Measurements from ENCODE around the gene SLC4A5.
A peak's percentile ranks its signal among the peaks of the same experiment; 100 is the strongest.
"Not testable (repeated sequence)": the region's sequence is repeated elsewhere in the genome, so short reads cannot be mapped to it uniquely, and the experiment has no call there.

Gene SLC4A5

DNA sequence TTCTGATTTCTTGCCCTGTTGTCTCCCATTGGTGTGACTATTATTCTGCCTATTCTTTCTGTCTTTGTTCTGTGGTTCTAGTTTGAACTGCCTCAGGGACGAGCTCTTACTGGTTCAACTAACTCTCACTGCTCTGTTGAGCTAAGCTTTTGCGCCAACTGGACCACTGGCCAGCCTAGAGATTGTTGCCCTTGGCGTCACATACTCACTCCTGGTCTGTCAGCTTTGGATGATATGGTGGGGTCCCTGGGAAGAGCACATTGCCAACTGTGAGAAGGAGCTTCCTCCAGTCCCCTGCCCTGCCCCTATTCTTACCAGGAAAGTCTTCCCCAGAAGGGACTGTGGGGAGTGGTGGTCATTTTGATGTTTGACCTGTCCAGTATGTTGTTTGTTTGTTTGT, 138.8 kb downstream of the SLC4A5 start:
- DNase-seq (ENCODE audit: low read depth in 3 of 3, low spot score in 1 of 3): no peak

- DNase-seq (ENCODE audit: low read depth in 3 of 3, low spot score in 1 of 3): no peak
These were observed 141.6 kb downstream of the SLC4A5 start for GRCh38 chr2:74201596-74201995.

DNA sequence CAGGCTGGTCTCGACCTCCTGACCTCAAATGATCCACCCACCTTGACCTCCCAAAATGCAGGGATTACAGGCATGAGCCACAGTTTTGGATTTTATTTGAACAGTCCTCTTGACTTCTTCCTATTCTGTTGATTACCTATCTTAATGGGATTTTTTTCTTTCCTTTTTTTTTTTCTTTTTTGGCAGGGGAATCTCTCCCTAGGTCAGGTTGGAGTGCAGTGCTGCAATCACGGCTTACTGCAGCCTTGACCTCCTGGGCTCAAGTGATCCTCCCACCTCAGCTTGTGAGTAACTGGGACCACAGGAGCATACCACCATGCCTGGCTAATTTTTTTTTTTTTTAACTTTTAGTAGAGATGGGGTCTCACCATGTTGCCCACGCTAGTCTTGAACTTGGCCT, 142.0 kb downstream of the SLC4A5 start:
- DNase-seq (ENCODE audit: low read depth in 3 of 3, low spot score in 1 of 3): no peak

DNA sequence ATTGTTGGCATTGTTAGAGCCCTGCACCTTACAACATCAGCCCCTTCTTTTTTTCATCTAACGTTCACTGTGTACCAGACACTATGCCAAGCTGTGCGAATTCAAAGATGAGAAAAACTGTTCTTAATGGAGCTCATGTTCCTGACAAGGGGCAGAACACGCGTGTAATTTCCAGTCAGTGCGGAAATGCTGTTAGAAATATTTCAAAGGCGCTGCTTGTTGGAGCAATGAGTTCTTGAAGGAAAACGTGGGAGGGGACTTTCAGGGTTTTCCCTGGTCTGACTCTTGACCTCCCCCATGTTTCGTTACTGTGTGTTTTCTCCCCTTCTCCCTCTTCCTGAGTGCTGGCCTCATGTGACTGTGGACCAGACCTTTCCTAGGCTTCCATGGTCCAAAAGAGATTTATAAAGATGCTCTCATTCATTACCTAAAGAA, 143.3 kb downstream of the SLC4A5 start:
- DNase-seq (ENCODE audit: low read depth in 3 of 3, low spot score in 1 of 3): no peak

GRCh38 chr2:74199275-74199701, 143.9 kb downstream of the SLC4A5 start:
- no peak for DNase-seq (ENCODE audit: low read depth in 3 of 3, low spot score in 1 of 3)

DNA sequence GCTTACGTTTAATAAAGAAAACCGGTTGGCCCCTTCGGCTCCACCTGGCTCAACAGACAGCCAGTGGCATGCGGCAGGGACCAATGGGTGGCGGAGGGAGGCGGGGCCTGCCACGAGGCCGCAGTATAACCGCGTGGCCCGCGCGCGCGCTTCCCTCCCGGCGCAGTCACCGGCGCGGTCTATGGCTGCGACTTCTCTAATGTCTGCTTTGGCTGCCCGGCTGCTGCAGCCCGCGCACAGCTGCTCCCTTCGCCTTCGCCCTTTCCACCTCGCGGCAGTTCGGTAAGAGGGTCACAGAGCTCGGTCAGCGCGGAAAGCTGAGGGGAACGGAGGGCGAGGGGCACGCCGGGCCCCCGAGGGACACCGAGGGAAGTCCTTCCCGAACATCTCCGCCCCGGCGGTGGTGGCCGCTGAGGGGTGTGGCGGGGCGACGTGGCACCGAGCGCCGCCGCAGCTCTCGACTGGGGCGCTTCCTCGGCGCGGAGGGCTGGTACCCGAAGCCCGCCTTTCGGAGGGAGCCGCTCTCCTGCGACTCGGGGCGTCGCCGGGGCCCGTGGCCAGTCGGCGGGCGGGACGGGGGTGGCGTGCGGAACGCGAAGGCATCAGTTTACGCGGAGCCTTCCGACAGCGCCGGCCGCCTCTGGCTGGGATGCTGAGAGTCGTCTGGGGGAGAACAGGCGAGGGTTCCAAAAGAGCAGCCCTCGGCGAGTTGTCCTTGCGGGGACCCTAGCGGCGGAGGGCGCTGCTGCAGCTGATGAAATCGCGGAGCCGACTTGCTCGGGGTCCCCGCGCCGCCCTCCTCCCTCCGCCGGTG, 144.5 kb downstream of the SLC4A5 start, which contains the start of gene MTHFD2:
TSS of gene MTHFD2 (plus strand) at position 155 of the 814 bp plus-strand sequence. CDS start at position 182, 27 bp downstream.
- DNase-seq (ENCODE audit: low read depth in 3 of 3, low spot score in 1 of 3): peak; percentile 68 to 86 (median 77)

- DNase-seq (ENCODE audit: low read depth in 3 of 3, low spot score in 1 of 3): no peak
These were observed 145.2 kb downstream of the SLC4A5 start for GRCh38 chr2:74198023-74198460.

- no peak for DNase-seq (ENCODE audit: low read depth in 3 of 3, low spot score in 1 of 3)
These were observed 146.2 kb downstream of the SLC4A5 start for GRCh38 chr2:74197049-74197448.

- DNase-seq (ENCODE audit: low read depth in 3 of 3, low spot score in 1 of 3): no peak
These were observed 148.4 kb downstream of the SLC4A5 start for GRCh38 chr2:74194799-74195198.

GRCh38 chr2:74191596-74192380, 151.4 kb downstream of the SLC4A5 start:
- DNase-seq (ENCODE audit: low read depth in 3 of 3, low spot score in 1 of 3): no peak

- no peak for DNase-seq (ENCODE audit: low read depth in 3 of 3, low spot score in 1 of 3)
These were observed 154.5 kb downstream of the SLC4A5 start for GRCh38 chr2:74188696-74189095.

GRCh38 chr2:74188018-74188601, 155.1 kb downstream of the SLC4A5 start:
- no peak for DNase-seq (ENCODE audit: low read depth in 3 of 3, low spot score in 1 of 3)

DNA sequence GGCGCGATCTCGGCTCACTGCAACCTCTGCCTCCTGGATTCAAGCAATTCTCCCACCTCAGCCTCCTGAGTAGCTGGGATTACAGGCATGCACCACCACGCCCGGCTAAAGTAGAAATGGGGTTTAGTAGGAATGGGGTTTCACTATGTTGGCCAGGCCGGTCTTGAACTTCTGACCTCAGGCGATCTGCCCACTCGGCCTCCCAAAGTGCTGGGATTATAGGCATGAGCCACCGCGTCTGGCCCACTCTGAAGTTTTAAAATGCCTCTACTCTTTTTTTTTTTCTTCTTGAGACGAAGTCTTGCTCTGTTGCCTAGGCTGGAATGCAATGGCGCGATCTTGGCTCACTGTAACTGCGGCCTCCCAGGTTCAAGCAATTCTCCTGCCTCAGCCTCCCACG, 156.5 kb downstream of the SLC4A5 start:
- DNase-seq (ENCODE audit: low read depth in 3 of 3, low spot score in 1 of 3): not testable (repeated sequence)

- no peak for DNase-seq (ENCODE audit: low read depth in 3 of 3, low spot score in 1 of 3)
These were observed 157.2 kb downstream of the SLC4A5 start for GRCh38 chr2:74186038-74186437.

- DNase-seq (ENCODE audit: low read depth in 3 of 3, low spot score in 1 of 3): no peak
These were observed 159.3 kb downstream of the SLC4A5 start for GRCh38 chr2:74183878-74184277.

- no peak for DNase-seq (ENCODE audit: low read depth in 3 of 3, low spot score in 1 of 3)
These were observed 161.5 kb downstream of the SLC4A5 start for GRCh38 chr2:74181739-74182138.

- no peak for DNase-seq (ENCODE audit: low read depth in 3 of 3, low spot score in 1 of 3)
These were observed 164.0 kb downstream of the SLC4A5 start for GRCh38 chr2:74179063-74179865.

DNA sequence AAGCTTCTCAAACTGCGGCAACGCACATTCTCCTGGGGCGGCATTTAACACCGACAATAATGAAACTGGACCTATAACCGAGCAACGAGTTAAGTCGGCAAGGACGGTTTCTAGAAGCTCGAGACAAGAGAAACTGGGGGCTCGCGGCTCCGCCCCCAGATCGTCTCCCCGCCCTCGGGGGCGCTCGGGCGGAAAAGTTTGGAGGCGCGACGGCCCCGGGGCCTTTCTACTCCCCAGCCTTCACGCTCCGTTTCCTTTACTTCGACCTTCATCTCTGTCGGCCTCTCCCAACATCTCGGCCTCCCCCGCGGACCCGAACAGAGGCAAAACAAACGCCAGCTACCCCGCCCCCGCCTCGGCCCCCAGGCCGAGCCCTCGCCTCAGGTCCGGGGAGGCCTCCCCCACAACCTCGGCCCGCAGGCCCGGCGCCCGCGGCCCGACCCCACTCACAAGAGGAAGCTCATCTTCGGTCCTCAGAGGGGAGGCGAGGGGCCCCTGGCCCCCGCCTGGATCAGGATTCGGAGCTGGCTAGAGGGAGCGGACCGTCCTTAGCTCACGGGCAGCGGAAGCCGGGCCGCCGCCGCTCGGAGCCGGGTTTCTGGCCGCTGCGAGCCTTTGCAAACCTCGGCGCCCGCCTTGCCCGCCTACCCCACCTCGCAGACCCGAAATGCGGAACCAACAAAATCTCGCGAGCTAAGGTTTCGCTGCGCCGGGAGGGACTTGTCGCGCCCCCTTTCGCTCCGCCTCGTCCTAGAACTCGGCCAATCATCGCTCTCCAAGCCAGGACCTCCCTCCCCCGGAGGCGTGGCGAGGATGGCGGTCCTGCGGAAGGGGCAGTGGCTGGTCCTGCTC, 164.8 kb downstream of the SLC4A5 start, which contains the start of gene MOB1A:
TSS of gene MOB1A (minus strand) at position 669 of the 852 bp plus-strand sequence. CDS start at position 464, 205 bp downstream.
- DNase-seq (ENCODE audit: low read depth in 3 of 3, low spot score in 1 of 3): peak; percentile 90 to 94 (median 91)

DNA sequence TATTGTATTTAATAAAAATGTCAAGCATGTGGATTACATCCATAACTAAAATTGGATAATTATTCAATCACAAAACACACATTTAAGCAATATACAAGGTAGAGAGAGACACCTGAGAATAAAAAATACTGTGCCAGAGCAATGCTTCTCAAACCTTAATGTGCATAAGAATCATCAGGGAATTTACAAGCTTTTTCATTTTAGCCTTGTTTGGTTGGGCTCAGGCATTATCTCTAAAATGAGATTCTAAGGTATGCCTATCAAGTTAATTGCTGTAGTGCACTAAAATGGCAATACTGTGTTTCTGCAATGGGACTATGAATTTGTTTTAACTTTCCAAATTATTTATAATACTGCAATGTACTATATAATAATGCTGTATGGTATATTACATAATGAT, 165.5 kb downstream of the SLC4A5 start:
- DNase-seq (ENCODE audit: low read depth in 3 of 3, low spot score in 1 of 3): no peak

- no peak for DNase-seq (ENCODE audit: low read depth in 3 of 3, low spot score in 1 of 3)
These were observed 168.3 kb downstream of the SLC4A5 start for GRCh38 chr2:74174909-74175308.

All from stimulated activated CD4-positive, alpha-beta T cell treated with anti-CD3 and anti-CD28 coated beads, TNF-alpha, amount 100 ng/mL, for 1 hour (primary cell).